ENCODE measurements around the gene ZBTB6.
"Not testable (repeated sequence)": the region's sequence is repeated elsewhere in the genome, so short reads cannot be mapped to it uniquely, and the experiment has no call there.

The ZBTB6 gene

DNA sequence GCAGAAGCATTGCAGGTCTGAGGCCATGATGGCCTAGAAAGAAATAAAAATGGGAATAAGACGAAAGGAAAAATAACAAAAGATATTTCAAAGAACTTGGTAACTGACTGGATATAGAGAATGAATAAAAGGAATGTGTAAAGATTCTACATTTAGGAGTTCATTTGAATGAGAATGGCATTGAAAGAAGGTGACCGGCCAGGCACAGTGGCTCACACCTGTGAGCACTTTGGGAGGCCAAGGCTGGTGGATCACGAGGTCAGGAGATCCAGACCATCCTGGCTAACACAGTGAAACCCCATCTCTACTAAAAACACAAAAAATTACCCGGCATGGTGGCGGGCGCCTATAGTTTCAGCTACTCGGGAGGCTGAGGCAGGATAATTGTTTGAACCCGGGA lies 9.6 kb upstream of the ZBTB6 start:
- no peak overlapping the region for H3K4me3 ChIP-seq (ENCODE audit: low read depth in 1 of 2, low read length in 1 of 2)
- no peak overlapping the region for H3K27ac ChIP-seq
- H3K36me3 ChIP-seq, result peaks cover 19% of the 10 kb centered on the region
- no peaks in the 10 kb centered on the region for H3K27me3 ChIP-seq
- H3K9me3 ChIP-seq, result no peaks in the 10 kb centered on the region
- H3K4me1 ChIP-seq (ENCODE audit: control insufficient read depth in 1 of 2, insufficient read depth in 1 of 2, low read depth in 1 of 2, low read length in 1 of 2), result no peaks in the 10 kb centered on the region
- TF ChIP-seq, protein P1, sequence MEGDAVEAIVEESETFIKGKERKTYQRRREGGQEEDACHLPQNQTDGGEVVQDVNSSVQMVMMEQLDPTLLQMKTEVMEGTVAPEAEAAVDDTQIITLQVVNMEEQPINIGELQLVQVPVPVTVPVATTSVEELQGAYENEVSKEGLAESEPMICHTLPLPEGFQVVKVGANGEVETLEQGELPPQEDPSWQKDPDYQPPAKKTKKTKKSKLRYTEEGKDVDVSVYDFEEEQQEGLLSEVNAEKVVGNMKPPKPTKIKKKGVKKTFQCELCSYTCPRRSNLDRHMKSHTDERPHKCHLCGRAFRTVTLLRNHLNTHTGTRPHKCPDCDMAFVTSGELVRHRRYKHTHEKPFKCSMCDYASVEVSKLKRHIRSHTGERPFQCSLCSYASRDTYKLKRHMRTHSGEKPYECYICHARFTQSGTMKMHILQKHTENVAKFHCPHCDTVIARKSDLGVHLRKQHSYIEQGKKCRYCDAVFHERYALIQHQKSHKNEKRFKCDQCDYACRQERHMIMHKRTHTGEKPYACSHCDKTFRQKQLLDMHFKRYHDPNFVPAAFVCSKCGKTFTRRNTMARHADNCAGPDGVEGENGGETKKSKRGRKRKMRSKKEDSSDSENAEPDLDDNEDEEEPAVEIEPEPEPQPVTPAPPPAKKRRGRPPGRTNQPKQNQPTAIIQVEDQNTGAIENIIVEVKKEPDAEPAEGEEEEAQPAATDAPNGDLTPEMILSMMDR (IDR thresholded peaks at IDR 0.05), result no peak

DNA sequence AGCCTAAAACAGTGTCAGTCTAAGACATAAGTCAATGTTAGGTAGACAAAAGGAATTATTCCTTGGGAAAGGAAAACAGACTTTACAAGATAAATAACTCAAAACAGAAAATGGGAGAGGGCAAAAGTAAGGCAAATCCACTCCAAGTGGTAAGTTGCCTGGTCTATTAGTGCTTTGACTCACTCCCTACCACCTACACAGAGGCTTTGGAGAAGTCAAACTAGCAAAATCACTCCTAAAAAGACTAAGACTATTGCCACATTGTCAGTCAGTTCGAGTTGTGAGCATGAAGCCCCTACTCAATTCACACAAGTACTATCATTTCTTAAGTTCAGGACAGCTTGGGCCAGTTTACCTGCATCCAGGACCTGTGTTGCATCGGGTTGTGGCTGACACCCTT lies 5.2 kb upstream of the ZBTB6 start:
- no peak overlapping the region for H3K27ac ChIP-seq
- TF ChIP-seq, protein P1 (IDR thresholded peaks at IDR 0.05), result no peak
- H3K4me3 ChIP-seq (ENCODE audit: low read depth in 1 of 2, low read length in 1 of 2), result no peak overlapping the region
- H3K27me3 ChIP-seq, result no peaks in the 10 kb centered on the region
- H3K9me3 ChIP-seq, result no peaks in the 10 kb centered on the region
- peaks cover 4% of the 10 kb centered on the region in 2 experiments for H3K4me1 ChIP-seq (ENCODE audit: control insufficient read depth in 1 of 2, insufficient read depth in 1 of 2, low read depth in 1 of 2, low read length in 1 of 2)
- H3K36me3 ChIP-seq, result peaks cover 19% of the 10 kb centered on the region

DNA sequence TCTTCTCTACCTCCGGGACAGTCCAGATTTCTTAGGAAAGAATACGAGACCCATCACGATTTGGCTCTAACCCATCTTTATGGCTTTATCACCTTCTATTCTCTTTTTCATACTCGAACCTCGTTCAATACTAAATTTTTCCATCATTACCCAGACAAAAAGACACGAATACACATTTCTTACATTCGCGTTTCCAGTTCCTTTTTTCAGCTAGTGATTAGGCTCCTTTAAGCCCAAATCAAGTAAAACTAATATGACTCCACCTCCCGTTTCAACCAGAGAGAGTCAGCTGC lies 506 bp downstream of the ZBTB6 start:
- Histone ChIP-seq H3K4me3 (ENCODE audit: low read depth in 1 of 2, low read length in 1 of 2) (peak overlapping the region; percentile 74 to 94), H3K36me3 (peaks cover 10% of the 10 kb centered on the region), H3K27me3 (no peaks in the 10 kb centered on the region), H3K9me3 (no peaks in the 10 kb centered on the region), H3K27ac (peak overlapping the region; percentile 83), H3K4me1 (ENCODE audit: control insufficient read depth in 1 of 2, insufficient read depth in 1 of 2, low read depth in 1 of 2, low read length in 1 of 2) (peaks cover 13 to 15% of the 10 kb centered on the region in 2 experiments)
- TF ChIP-seq, protein P1 (IDR thresholded peaks at IDR 0.05), result no peak

DNA sequence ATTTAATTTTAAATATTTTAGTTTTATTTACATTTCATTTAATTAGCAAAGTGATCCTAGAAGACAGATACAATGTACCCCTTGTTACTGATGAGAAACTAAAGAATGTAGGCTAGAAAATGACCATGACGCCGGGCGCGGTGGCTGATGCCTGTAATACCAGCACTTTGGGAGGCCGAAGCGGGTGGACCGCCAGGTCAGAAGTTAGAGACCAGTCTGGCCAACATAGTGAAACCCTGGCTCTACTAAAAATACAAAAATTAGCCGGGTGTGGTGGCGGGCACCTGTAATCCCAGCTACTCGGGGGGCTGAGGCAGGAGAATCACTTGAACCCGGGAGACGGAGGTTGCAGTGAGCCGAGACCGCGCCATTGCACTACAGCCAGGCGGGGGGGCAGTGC lies 7.0 kb downstream of the ZBTB6 start:
- H3K27me3 ChIP-seq; H3K9me3 ChIP-seq; H3K4me3 ChIP-seq (ENCODE audit: low read depth in 1 of 2, low read length in 1 of 2); H3K36me3 ChIP-seq: not testable (repeated sequence)
- Histone ChIP-seq H3K4me1 (ENCODE audit: control insufficient read depth in 1 of 2, insufficient read depth in 1 of 2, low read depth in 1 of 2, low read length in 1 of 2) (peaks cover 25 to 27% of the 10 kb centered on the region in 2 experiments), H3K27ac (peak overlapping the region; percentile 96)

DNA sequence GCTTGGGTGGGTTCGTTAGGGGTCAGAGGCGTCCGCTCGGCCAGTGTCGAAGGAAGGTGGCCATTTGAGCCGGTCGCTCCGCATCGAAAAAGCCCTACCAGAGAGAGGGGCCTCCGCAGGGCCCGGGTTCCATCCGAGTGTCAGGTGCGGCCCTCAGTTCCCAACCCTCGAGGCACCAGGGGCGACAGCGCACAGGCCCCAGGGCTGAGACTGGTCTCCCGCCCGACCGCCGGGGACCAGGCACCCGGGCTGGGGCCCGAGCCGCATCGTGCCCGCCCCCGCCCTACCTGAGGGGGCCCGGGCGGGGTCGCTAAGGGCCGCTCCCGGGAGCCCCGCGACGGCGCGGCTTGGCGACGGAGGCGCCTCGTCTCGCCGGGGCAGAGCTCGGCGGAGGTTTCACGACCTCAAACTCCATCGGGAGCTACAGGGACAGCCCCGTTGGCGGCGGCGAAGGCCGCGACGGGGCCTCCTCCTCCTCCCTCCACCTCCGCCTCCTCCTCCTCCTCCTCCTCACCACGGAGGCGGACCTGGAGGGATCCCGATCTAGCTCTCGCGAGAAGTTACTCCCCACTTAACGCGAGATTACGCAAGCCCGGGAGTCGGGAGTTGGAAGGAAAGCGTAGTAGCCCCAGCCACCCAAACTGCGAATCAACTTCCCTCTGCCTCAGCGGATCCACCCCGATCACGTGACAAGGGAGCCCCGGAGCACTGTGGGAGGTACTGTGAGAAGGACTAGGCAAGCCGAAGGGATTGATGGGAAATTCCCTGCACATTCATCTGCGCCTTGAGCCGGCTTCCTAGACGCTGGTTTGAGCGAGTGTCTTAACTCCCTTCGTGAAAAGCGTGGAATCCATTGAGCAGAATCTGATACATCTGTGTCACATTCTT lies 8.1 kb downstream of the ZBTB6 start, which contains the start of gene RC3H2:
Gene RC3H2, minus strand, starts transcription at position 537 of the 888 bp plus-strand sequence. CDS start 7,850 bp downstream, outside the sequence.
- Histone ChIP-seq H3K4me3 (ENCODE audit: low read depth in 1 of 2, low read length in 1 of 2) (peak within 1 kb of the TSS; percentile 82 to 93), H3K36me3 (no peaks in the 10 kb centered on the region), H3K27me3 (no peaks in the 10 kb centered on the region), H3K27ac (peak within 1 kb of the TSS; percentile 96), H3K4me1 (ENCODE audit: control insufficient read depth in 1 of 2, insufficient read depth in 1 of 2, low read depth in 1 of 2, low read length in 1 of 2) (peaks cover 27 to 32% of the 10 kb centered on the region in 2 experiments), H3K9me3 (no peaks in the 10 kb centered on the region)
- TF ChIP-seq, protein P1 (IDR thresholded peaks at IDR 0.05), result peak; percentile 19

DNA sequence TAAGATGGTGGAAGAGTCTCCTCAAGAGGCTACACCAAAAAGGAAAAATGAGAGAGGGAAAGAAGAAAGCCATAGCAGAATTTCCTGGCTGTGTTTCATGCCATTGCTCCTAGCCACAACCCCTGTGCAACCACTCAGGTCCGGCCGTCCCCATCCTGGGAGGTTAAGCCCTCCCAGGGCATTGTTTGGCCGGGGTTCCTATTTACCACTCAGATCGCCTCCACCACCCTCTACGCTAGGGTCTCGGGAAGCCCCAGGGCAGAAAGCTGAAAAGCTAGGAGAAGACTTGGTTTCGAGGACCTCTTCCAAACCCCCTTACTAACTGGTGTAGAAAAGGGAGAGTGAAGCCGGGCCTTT lies 8.7 kb downstream of the ZBTB6 start:
- Histone ChIP-seq H3K27me3 (no peaks in the 10 kb centered on the region), H3K4me1 (ENCODE audit: control insufficient read depth in 1 of 2, insufficient read depth in 1 of 2, low read depth in 1 of 2, low read length in 1 of 2) (peaks cover 27 to 32% of the 10 kb centered on the region in 2 experiments), H3K27ac (peak overlapping the region; percentile 96), H3K9me3 (no peaks in the 10 kb centered on the region), H3K4me3 (ENCODE audit: low read depth in 1 of 2, low read length in 1 of 2) (peak overlapping the region; percentile 82 to 93), H3K36me3 (no peaks in the 10 kb centered on the region)
- TF ChIP-seq, protein P1 (IDR thresholded peaks at IDR 0.05), result no peak

All from neutrophil (primary cell).